AG09309 (cell line): Measurements from ENCODE around the gene STK39.

Source experiments
- DNase-seq: peaks from one replicate; pipeline ENCODE4 v3.0.0-alpha.2; 2010; ENCODE audit warnings: low read depth
- H3K4me3 ChIP-seq: 2 replicates; pipeline ENCODE4 v1.5.1; 2011; ENCODE audit warnings: mild to moderate bottlenecking, low read depth, low read length, moderate library complexity; ENCODE audit not compliant: control insufficient read depth
- TF ChIP-seq, protein P1 (sequence below): IDR thresholded peaks from 2 replicates; pipeline ENCODE4 v1.5.1; 2011; ENCODE audit warnings: mild to moderate bottlenecking, low read depth, low read length, inconsistent platforms; ENCODE audit not compliant: insufficient read depth, control insufficient read depth; ENCODE audit errors: missing control alignments

The STK39 gene

DNA sequence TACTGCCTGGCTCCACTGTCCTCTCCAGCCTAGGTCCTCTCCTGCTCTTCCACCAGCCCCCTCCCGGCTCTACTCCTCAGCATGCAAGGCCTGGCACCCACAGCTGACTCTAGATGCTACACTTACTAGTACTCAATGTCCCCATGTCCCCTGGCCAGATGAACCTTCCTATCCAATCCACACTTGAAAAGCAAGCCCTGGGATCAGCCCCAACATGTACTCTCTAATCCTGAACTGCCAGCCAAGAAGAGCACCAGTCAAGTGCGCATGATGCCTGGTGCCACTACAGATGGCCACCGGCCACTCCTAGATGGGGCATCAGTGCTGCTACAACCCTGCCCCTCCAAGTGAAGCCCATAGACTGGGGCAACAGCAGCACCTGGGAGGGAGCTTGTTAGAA lies 168.2 kb downstream of the STK39 start:
- no peak overlapping the region for H3K4me3 ChIP-seq
- TF ChIP-seq, protein P1, sequence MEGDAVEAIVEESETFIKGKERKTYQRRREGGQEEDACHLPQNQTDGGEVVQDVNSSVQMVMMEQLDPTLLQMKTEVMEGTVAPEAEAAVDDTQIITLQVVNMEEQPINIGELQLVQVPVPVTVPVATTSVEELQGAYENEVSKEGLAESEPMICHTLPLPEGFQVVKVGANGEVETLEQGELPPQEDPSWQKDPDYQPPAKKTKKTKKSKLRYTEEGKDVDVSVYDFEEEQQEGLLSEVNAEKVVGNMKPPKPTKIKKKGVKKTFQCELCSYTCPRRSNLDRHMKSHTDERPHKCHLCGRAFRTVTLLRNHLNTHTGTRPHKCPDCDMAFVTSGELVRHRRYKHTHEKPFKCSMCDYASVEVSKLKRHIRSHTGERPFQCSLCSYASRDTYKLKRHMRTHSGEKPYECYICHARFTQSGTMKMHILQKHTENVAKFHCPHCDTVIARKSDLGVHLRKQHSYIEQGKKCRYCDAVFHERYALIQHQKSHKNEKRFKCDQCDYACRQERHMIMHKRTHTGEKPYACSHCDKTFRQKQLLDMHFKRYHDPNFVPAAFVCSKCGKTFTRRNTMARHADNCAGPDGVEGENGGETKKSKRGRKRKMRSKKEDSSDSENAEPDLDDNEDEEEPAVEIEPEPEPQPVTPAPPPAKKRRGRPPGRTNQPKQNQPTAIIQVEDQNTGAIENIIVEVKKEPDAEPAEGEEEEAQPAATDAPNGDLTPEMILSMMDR, result no peak
- DNase-seq, result no peak

DNA sequence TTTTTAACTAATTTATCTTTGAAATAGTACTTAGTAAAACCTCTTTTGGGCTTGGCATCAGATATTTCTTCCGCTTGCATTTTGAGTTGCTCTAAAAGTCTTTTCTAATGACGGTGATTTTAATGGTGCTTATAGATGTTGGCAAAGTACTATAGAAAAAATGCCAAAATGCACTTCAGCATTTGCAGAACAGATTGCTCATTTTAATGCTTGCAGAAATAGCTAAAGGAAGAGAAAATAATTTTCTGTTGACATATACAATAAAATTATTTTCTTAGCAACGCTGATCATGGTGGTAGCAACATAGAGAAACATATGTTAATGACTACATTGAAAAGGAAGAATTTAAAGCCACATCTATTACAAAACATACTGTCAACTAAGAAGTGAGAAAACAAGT lies 170.7 kb downstream of the STK39 start:
- DNase-seq, result no peak
- no peak overlapping the region for H3K4me3 ChIP-seq
- TF ChIP-seq, protein P1, result no peak

DNA sequence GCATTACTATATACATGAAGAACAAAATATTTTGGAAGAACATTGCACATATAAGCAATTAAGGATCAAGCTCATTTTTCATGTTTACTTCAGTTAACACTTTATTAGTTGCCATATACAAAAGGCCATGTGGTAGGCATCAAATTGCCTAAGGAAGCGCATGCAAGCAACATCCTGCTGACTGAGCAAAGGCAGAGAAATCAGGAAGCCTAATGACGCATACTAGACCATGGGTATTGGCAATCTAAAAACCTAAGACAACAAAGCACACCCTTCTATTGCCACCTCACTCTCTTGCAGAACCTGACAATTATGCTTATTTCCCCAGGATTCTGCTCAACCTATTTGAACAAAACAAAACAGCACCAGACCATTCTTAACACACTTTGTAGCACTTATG lies 171.9 kb downstream of the STK39 start:
- TF ChIP-seq, protein P1, result no peak
- DNase-seq, result no peak
- no peak overlapping the region for H3K4me3 ChIP-seq

DNA sequence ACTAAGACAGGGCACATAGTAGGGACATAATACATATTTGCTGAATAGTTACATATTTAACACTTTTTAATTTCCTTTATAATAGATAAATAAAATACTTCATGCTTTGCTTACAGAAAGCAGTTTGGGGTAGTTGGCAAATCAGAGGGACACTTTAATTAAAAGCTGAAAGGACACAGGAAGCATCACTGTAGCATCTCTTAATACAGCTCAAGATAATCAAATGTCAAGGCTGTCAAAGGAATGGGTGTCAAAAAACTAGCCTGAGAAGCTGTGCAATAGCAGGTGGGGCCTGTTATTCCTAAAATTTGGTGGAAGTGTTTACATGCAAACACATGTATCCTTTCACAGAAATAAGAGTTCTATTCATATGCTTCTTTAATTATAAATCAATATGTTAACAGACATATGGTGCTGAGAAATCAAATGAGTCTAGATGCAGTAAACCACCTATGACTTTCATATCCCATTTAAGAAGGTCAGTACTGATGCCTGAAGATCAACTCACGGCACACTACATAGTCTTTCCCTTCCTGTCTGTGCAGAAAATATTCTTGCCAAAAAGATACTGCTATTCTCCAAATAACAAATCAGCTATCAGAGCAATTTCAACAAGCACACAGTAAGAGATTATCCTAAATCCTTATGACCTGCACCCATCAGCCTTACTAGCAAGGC lies 174.6 kb downstream of the STK39 start:
- DNase-seq, result no peak
- no peak overlapping the region for H3K4me3 ChIP-seq
- TF ChIP-seq, protein P1, result no peak

DNA sequence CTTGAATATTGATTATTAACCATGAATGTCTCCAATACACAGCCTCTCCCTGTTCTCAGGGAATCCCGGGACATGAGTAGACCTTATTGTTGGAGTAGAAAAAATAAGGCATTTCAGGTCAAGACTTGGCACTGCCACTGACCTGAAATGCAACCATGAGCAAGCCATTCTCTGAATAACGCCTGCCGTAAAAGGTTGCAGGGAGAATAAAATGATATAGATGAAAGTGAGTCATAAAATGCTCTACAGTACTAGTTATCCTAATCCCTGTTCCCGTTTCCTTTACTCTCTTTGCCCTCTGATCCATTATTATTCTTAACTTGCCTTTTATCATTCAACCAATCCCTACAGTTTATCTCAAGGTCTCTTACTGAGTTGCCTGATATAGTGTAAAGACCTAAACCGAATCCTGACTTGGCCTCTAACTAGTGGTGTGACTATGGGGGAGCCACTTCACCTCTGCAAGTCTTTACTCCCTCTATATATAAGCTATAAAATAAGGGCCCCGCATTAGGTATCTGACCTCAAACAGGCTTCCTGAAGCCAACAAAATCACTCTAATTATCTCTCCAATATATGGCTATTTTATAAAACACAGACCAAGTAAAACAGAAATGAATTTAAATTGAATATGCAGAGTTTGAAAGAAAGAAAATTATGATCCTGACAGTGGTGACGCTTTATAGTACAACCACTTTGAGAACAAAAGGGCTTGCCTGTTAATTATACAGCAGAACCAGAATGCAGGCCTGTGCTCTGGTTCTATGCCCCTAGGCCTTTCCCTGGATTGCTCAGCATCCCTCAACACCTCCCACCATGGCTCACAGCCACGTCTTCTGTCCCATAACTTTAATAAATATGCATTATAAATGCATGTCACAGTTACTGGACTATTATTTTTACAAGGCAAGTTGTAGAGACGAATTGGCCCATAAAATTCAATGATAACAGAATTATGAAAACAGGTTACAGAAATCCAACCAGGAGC lies 183.1 kb downstream of the STK39 start:
- no peak overlapping the region for H3K4me3 ChIP-seq
- TF ChIP-seq, protein P1, result no peak
- DNase-seq, result no peak

DNA sequence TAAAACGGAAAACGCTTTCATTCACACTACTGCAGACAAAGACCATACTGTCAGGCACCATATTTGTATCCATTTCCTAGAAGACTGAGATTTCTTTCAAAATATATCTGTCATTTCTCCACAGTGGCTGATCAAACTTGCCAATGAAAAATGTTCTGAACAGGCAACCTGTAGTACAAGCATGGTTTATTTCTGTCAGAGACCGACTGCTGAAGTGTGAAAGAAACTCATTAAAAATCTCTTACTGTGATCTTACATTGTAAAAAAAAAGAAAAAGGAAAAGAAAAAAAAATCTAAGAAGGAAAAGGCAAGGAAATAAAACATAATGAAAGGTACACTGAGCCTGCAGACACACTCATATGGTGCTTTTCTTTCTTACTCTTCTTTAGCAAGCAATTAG lies 184.5 kb downstream of the STK39 start:
- TF ChIP-seq, protein P1, result no peak
- no peak for DNase-seq
- no peak overlapping the region for H3K4me3 ChIP-seq
